ENCODE results near the gene SGSM2. TPM values are rescaled to one million over a fixed set of nuclear protein-coding genes. Genes with fewer than 3 reads are reported as not detected.

SGSM2 gene
- total and polyA plus RNA-seq, 9 donors, result 9.3 to 50.6 (median 42.4) TPM

DNA sequence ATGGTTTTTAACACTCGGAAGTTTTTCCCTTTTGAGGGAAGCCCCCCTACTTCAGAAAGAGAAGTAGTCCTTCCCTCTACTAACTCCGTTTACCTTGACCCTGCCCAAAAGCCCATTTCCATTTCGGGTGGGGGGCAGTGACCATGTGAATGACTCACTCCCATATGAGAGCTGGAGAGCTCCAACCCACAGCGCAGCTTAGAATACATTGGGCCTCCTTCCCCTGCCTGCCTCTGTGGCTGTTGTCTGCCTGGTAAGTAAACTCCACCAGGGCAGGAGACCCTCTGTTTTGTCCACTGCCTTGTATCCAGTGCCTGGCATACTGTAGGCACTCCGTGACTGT lies 985 bp downstream of the SGSM2 start:
- intact Hi-C loops (cut with DNase I), result no loop called here
- H3K36me3 ChIP-seq, result no peaks in the 10 kb centered on the region
- H3K4me3 ChIP-seq, result peak overlapping the region; percentile 76
- peak in 2 of 5 donors; percentile 41 to 47 for DNase-seq
- TF ChIP-seq, protein P1, sequence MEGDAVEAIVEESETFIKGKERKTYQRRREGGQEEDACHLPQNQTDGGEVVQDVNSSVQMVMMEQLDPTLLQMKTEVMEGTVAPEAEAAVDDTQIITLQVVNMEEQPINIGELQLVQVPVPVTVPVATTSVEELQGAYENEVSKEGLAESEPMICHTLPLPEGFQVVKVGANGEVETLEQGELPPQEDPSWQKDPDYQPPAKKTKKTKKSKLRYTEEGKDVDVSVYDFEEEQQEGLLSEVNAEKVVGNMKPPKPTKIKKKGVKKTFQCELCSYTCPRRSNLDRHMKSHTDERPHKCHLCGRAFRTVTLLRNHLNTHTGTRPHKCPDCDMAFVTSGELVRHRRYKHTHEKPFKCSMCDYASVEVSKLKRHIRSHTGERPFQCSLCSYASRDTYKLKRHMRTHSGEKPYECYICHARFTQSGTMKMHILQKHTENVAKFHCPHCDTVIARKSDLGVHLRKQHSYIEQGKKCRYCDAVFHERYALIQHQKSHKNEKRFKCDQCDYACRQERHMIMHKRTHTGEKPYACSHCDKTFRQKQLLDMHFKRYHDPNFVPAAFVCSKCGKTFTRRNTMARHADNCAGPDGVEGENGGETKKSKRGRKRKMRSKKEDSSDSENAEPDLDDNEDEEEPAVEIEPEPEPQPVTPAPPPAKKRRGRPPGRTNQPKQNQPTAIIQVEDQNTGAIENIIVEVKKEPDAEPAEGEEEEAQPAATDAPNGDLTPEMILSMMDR (IDR thresholded peaks at IDR 0.05), result no peak
- TF ChIP-seq POLR2A (IDR thresholded peaks at IDR 0.05), result no peak
- no peak for TF ChIP-seq EP300 (IDR thresholded peaks at IDR 0.05)
- H3K4me1 ChIP-seq (ENCODE audit: insufficient read depth), result peaks cover 5% of the 10 kb centered on the region
- H3K27me3 ChIP-seq, result no peaks in the 10 kb centered on the region
- no peaks in the 10 kb centered on the region for H3K9me3 ChIP-seq
- 8 to 10% (median 9%) methylated on average over 5 of the region's 5 CpGs for whole genome bisulfite sequencing, 3 donors
- H3K27ac ChIP-seq, result peak overlapping the region; percentile 73 to 86

DNA sequence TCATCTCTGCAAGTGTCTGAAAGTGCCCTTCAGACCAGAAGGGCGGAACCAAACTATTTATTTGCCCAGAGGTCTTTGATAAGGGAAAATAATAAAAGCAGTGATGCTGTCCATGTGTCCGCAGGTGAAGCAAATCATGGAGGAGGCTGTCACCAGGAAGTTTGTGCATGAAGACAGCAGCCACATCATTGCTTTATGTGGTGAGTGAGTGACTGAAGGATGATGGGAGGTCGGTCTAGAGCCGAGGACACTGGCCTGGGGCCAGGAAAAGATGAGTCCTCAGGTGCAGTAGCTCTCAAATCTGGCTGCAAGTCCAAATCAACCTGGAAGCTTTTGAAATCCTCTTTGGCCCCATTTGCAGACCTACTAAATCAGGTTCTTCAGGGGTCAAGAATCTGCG lies 6.1 kb downstream of the SGSM2 start:
- Histone ChIP-seq H3K27me3 (no peaks in the 10 kb centered on the region), H3K27ac (no peak overlapping the region), H3K36me3 (no peaks in the 10 kb centered on the region), H3K9me3 (no peaks in the 10 kb centered on the region), H3K4me3 (no peak overlapping the region), H3K4me1 (ENCODE audit: insufficient read depth) (no peaks in the 10 kb centered on the region)
- DNase-seq, result peak in 1 of 5 donors; percentile 16
- TF ChIP-seq EP300 (IDR thresholded peaks at IDR 0.05), result no peak
- TF ChIP-seq POLR2A (IDR thresholded peaks at IDR 0.05), result no peak
- TF ChIP-seq, protein P1 (IDR thresholded peaks at IDR 0.05), result no peak
- intact Hi-C loops (cut with DNase I), result no loop called here
- 67 to 69% (median 68%) methylated on average over 5 of the region's 5 CpGs for WGBS, 3 donors

DNA sequence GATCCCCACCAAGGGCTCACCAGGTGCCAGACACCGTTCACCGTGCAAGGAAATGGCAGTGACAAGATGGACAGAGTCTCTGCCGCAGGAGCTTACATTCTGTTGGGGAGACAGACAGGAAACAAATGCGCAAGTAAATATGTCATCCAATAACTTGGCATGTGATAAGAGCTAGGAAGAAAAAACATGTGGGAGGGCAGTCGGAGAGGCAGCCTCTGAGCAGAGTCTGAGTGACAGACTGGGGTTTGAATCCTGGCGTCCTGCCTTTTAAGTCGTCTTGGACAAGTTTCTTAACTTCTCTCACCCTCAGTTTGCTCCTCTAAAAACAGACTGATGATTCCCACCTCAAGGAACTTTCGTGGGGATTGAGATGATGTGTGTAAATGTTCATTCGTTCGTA lies 7.2 kb downstream of the SGSM2 start:
- WGBS, 3 donors, result 81 to 84% (median 84%) methylated on average over 10 of the region's 10 CpGs
- no peaks in the 10 kb centered on the region for H3K4me1 ChIP-seq (ENCODE audit: insufficient read depth)
- H3K27ac ChIP-seq, result no peak overlapping the region
- H3K4me3 ChIP-seq, result no peak overlapping the region
- no peaks in the 10 kb centered on the region for H3K36me3 ChIP-seq
- intact Hi-C loops (cut with DNase I), result no loop called here
- H3K9me3 ChIP-seq, result no peaks in the 10 kb centered on the region
- peak in 1 of 5 donors; percentile 12 for DNase-seq
- H3K27me3 ChIP-seq, result no peaks in the 10 kb centered on the region
- TF ChIP-seq, protein P1 (IDR thresholded peaks at IDR 0.05), result no peak
- TF ChIP-seq POLR2A (IDR thresholded peaks at IDR 0.05), result no peak
- no peak for TF ChIP-seq EP300 (IDR thresholded peaks at IDR 0.05)

GRCh38 chr17:2346475-2346874 lies 9.2 kb downstream of the SGSM2 start:
- Histone ChIP-seq H3K36me3 (no peaks in the 10 kb centered on the region), H3K27me3 (no peaks in the 10 kb centered on the region), H3K9me3 (no peaks in the 10 kb centered on the region), H3K4me3 (no peak overlapping the region), H3K27ac (no peak overlapping the region), H3K4me1 (ENCODE audit: insufficient read depth) (no peaks in the 10 kb centered on the region)
- WGBS, 3 donors, result 92 to 95% (median 95%) methylated on average over 8 of the region's 8 CpGs
- peak in 2 of 5 donors; percentile 8 to 23 for DNase-seq
- TF ChIP-seq EP300 (IDR thresholded peaks at IDR 0.05), result no peak
- no peak for TF ChIP-seq POLR2A (IDR thresholded peaks at IDR 0.05)
- TF ChIP-seq, protein P1 (IDR thresholded peaks at IDR 0.05), result no peak
- intact Hi-C loops (cut with DNase I), result no loop called here
